Gastrocnemius medialis (tissue), 4 donors: ENCODE measurements around the gene THAP7. TPM values are rescaled to one million over a fixed set of nuclear protein-coding genes. Genes with fewer than 3 reads are reported as not detected.
A peak's percentile ranks its signal among the peaks of the same experiment; 100 is the strongest.

ENCODE experiments used
- ATAC-seq, 2 donors: fragments of 150-250 bp; one replicate each; pipeline ENCODE4 v1.9.1; 2016
- DNase-seq, 2 donors: peaks; one replicate each; pipeline ENCODE4 v3.0.0-alpha.2; 2019
- H3K27ac ChIP-seq, 4 donors: fragments of 200-600 bp; sonication (generic); 1 replicate in 1 of 4; 2 replicates in 3 of 4; pipeline ENCODE4 v1.5.1; 2016 to 2018; ENCODE audit warnings: mild to moderate bottlenecking in 2 of 4, moderate library complexity in 1 of 4
- H3K27me3 ChIP-seq, 3 donors: fragments of 200-600 bp; sonication (generic) in 2 of 3; 1 replicate in 1 of 3; 2 replicates in 2 of 3; pipeline versions ENCODE4 v1.5.1 to v1.6.0; 2016 to 2019; ENCODE audit warnings: mild to moderate bottlenecking in 1 of 3, moderate library complexity in 1 of 3
- H3K36me3 ChIP-seq, 2 donors: fragments of 200-600 bp; sonication (generic) in 1 of 2; one replicate each; pipeline ENCODE4 v1.5.1; 2017 to 2018
- H3K4me1 ChIP-seq, 2 donors: fragments of 200-600 bp; sonication (generic) in 1 of 2; one replicate each; pipeline ENCODE4 v1.5.1; 2016 to 2017; ENCODE audit warnings: mild to moderate bottlenecking in 2 of 2
- H3K4me3 ChIP-seq, 4 donors: fragments of 200-600 bp; sonication (generic) in 3 of 4; 1 replicate in 1 of 4; 2 replicates in 3 of 4; pipeline ENCODE4 v1.5.1; 2016 to 2019; ENCODE audit warnings: mild to moderate bottlenecking in 2 of 4
- H3K9me3 ChIP-seq, 3 donors: fragments of 200-600 bp; sonication (generic) in 2 of 3; 1 replicate in 1 of 3; 2 replicates in 2 of 3; pipeline ENCODE4 v1.5.1; 2016 to 2019
- POLR2A ChIP-seq, 2 donors: fragments of 450-650 bp; IDR thresholded peaks; one replicate each; pipeline ENCODE4 v1.6.1; 2017; ENCODE audit warnings: antibody characterized with exemption in 2 of 2, mild to moderate bottlenecking in 2 of 2, moderate library complexity in 2 of 2
- in situ Hi-C, 4 donors: fragments of 200-750 bp; cut with MboI; loops; one replicate each; pipeline versions ENCODE4 v1.15.0 to v1.8.0; 2017; ENCODE audit warnings: low sequenced_read_pairs in 4 of 4
- intact Hi-C: fragments of 100-400 bp; cut with DNase I; formaldehyde crosslinking; loops from one replicate; pipeline ENCODE4 v1.15.1; 2023; ENCODE audit warnings: low total_unique reads
- total RNA-seq, 4 donors: library from RNA; depleted of rRNA; stranded (reverse); fragments of >200 nt; gene quantifications; one replicate each; pipeline versions ENCODE4 v1.1.0 to v1.2.3, GENCODE V29; 2016
- TF ChIP-seq, protein P1 (sequence below), 5 experiments: fragments of 450-650 bp in 3 of 5; fragments of 200-600 bp in 2 of 5; sonication (generic) in 2 of 5; IDR thresholded peaks in 4 of 5; conservative IDR thresholded peaks in 1 of 5; 1 replicate in 4 of 5; 2 replicates in 1 of 5; pipeline ENCODE4 v1.5.1; 2016 to 2019; ENCODE audit warnings: antibody characterized with exemption in 5 of 5, mild to moderate bottlenecking in 3 of 5, moderate library complexity in 3 of 5

Gene THAP7
- total RNA-seq, 4 donors from 2014 or later = 44.8 to 76.2 (median 61.7) TPM

DNA sequence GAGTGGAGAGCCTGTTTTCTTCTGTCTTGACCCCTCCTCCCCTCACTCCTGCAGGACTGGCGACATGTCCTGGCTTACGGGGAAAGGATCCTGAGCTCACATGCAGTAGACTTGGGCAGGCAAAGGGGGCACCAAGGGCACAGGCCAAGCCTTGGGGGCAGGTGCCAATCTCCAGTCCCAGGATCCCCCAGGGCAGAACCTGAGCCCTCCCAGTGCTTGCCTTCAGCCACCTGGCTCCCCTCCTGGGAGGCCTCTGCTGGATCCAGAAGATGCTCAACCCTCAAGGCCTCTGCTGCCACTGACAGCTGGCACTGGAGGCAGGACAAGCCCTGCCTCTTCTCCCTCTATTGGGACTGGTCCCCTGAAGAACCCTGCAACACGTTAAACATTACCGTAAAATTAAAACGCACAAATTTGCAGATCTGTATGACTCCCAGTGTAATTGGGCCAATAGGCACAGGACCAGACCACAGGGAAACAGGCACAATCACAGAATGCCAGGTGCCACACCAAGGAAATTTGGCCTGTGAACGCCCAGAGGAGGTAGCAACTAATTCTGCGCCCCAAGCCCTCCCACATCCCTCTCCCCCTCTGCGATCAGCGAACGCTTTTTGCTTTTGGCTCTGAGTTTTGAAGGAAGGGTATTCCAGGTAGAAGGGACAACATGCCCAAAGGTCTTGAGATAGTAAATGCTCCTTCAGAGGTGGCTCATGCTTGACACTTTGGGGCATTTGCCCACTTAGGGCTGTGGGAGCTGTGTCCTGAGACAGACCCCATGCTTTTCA is 20.8 kb downstream of the THAP7 start:
- ATAC-seq (no peak), DNase-seq (no peak)
- peaks cover 24 to 33% of the 10 kb centered on the region in 2 donors for H3K4me1 ChIP-seq
- H3K36me3 ChIP-seq = peaks cover 0 to 10% of the 10 kb centered on the region in 2 donors
- peak overlapping the region; percentile 80 to 97 (median 89) for H3K4me3 ChIP-seq
- H3K9me3 ChIP-seq = no peaks in the 10 kb centered on the region
- intact Hi-C loops = loop anchor here (5.0 kb wide), 1 partner anchor 36 kb away; the partner anchor contains the start of gene P2RX6
- no peaks in the 10 kb centered on the region for H3K27me3 ChIP-seq
- in situ Hi-C loops = no loop called here
- TF ChIP-seq, protein P1, sequence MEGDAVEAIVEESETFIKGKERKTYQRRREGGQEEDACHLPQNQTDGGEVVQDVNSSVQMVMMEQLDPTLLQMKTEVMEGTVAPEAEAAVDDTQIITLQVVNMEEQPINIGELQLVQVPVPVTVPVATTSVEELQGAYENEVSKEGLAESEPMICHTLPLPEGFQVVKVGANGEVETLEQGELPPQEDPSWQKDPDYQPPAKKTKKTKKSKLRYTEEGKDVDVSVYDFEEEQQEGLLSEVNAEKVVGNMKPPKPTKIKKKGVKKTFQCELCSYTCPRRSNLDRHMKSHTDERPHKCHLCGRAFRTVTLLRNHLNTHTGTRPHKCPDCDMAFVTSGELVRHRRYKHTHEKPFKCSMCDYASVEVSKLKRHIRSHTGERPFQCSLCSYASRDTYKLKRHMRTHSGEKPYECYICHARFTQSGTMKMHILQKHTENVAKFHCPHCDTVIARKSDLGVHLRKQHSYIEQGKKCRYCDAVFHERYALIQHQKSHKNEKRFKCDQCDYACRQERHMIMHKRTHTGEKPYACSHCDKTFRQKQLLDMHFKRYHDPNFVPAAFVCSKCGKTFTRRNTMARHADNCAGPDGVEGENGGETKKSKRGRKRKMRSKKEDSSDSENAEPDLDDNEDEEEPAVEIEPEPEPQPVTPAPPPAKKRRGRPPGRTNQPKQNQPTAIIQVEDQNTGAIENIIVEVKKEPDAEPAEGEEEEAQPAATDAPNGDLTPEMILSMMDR (IDR thresholded peaks at IDR 0.05 in 4 of 5, conservative IDR thresholded peaks at IDR 0.05 in 1 of 5) = no peak
- TF ChIP-seq POLR2A (IDR thresholded peaks at IDR 0.05) = no peak
- peak overlapping the region; percentile 91 to 94 (median 93) for H3K27ac ChIP-seq

DNA sequence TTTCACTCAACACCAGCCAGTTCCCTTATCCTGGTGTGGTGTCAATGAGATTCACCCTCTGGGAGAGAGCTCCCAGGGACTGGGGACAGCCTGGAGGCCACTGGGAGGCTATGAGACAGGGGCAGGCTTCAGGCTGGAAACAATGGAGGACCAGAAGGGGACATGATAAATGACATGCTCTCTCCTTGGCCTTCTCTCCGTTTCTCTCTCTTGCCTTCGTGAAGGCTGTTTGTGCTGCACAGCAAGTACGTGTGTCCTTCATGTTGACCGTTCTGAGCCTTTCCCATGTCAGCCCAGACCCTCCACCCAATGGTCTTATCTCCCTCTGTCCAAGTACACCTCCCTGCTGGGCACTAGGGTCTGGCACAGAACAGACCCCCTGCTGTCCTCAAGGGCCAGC is 21.4 kb downstream of the THAP7 start:
- no peak for DNase-seq
- peak overlapping the region in 3 of 4 donors; percentile 91 to 94 (median 92) for H3K27ac ChIP-seq
- no peak for TF ChIP-seq POLR2A (IDR thresholded peaks at IDR 0.05)
- TF ChIP-seq, protein P1 (IDR thresholded peaks at IDR 0.05 in 4 of 5, conservative IDR thresholded peaks at IDR 0.05 in 1 of 5) = no peak
- H3K27me3 ChIP-seq = no peaks in the 10 kb centered on the region
- peaks cover 0 to 4% of the 10 kb centered on the region in 2 donors for H3K36me3 ChIP-seq
- intact Hi-C loops = loop anchor here (5.0 kb wide), 1 partner anchor 37 kb away; the partner anchor contains the start of gene P2RX6
- ATAC-seq = no peak
- H3K9me3 ChIP-seq = no peaks in the 10 kb centered on the region
- peak overlapping the region in 2 of 4 donors; percentile 80 to 91 for H3K4me3 ChIP-seq
- H3K4me1 ChIP-seq = peaks cover 24 to 33% of the 10 kb centered on the region in 2 donors
- in situ Hi-C loops = no loop called here

DNA sequence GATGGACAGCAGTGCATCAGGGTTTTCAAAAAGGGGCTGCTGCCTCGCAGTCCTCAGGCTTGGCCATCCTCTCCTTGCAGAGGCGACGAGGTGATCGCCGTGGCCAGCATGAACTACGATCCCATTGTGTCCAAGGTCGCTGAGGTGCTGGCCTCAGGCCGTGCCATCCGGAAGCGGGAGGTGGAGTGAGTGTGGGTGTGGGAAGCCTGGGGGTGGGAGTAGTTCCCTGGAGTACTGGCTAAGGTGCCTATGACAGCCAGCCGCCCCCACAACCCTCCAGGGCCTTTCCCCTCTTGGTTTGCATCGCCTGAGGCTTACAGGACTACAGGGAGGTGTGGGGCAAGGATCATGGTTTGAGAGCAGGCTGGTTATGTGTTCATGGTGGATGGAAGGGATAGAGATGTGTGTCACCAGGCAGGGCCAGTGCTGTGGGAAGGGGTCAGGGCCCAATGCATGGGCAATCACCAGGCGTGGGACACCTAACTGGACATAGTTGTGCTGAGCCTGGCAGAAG is 21.9 kb downstream of the THAP7 start:
- Histone ChIP-seq H3K9me3 (no peaks in the 10 kb centered on the region), H3K4me1 (peaks cover 24 to 33% of the 10 kb centered on the region in 2 donors), H3K36me3 (no peaks in the 10 kb centered on the region), H3K27ac (no peak overlapping the region), H3K4me3 (peak overlapping the region; percentile 26 to 50 (median 38)), H3K27me3 (no peaks in the 10 kb centered on the region)
- ATAC-seq (no peak), DNase-seq (no peak)
- TF ChIP-seq, protein P1 (IDR thresholded peaks at IDR 0.05 in 4 of 5, conservative IDR thresholded peaks at IDR 0.05 in 1 of 5) = no peak
- TF ChIP-seq POLR2A (IDR thresholded peaks at IDR 0.05) = no peak
- in situ Hi-C loops = no loop called here
- intact Hi-C loops = loop anchor here (5.0 kb wide), 1 partner anchor 37 kb away; the partner anchor contains the start of gene P2RX6

DNA sequence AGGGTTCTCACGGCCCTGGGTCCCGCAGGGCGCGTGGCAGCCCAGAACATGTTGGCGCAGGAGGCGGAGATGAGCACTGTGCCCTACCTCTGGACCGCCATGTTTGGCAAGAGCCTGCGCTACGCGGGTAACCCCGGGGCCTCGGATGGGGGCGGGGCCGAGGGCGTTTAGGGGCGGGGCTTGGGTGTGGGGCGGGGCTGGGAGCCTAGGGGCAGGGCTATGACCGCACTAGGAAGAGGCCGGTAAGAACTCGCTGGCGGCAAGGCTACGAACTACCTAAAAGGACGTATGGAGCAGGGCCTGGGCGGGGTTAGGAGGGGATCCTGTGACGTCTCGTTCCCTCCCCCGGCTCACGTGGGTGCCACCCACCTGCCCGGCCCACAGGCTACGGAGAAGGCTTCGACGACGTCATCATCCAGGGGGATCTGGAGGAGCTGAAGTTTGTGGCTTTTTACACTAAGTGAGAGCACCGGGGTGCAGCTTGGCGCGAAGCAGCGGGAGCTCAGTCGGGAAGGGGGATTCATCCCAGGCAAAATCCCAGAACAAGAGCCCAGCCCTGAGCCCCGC is 22.6 kb downstream of the THAP7 start:
- Histone ChIP-seq H3K9me3 (no peaks in the 10 kb centered on the region), H3K4me3 (peak overlapping the region; percentile 26 to 50 (median 38)), H3K27ac (no peak overlapping the region), H3K27me3 (no peaks in the 10 kb centered on the region), H3K4me1 (peaks cover 24 to 33% of the 10 kb centered on the region in 2 donors), H3K36me3 (no peaks in the 10 kb centered on the region)
- ATAC-seq = peak in 1 of 2 donors; percentile 13
- no peak for TF ChIP-seq POLR2A (IDR thresholded peaks at IDR 0.05)
- TF ChIP-seq, protein P1 (IDR thresholded peaks at IDR 0.05 in 4 of 5, conservative IDR thresholded peaks at IDR 0.05 in 1 of 5) = no peak
- intact Hi-C loops (no loop called here), in situ Hi-C loops (no loop called here)
- peak in 1 of 2 donors; percentile 69 for DNase-seq
